Stimulated activated naive B cell treated with anti-CD40 and anti-IgM and Interleukin-4, amounts not matched to agents 10 μg/mL and 1 μg/mL and 100 μg/mL, for 72 hours (primary cell): Measurements from ENCODE around the gene HTR4.

Source experiments
- ATAC-seq, 2 donors: fragments of 150-1000 bp; cut with Tn5 transposase; replicated peaks; 2 replicates each; pipeline ENCODE4 v1.10.0; 2021; ENCODE audit warnings: moderate library complexity in 1 of 2
- DNase-seq: peaks from one replicate; pipeline ENCODE4 v3.0.0; 2021
- H3K27ac Mint-ChIP-seq: one replicate; pipeline ENCODE4 v1.8.0; 2022; ENCODE audit warnings: mild to moderate bottlenecking, mixed read lengths
- H3K27me3 Mint-ChIP-seq, 2 donors: one replicate each; pipeline ENCODE4 v1.8.0; 2022; ENCODE audit warnings: mixed read lengths in 2 of 2
- H3K36me3 Mint-ChIP-seq, 2 donors: one replicate each; pipeline ENCODE4 v1.8.0; 2022; ENCODE audit warnings: mixed read lengths in 2 of 2, mild to moderate bottlenecking in 1 of 2
- H3K4me1 Mint-ChIP-seq, 2 donors: one replicate each; pipeline ENCODE4 v1.8.0; 2022; ENCODE audit warnings: mixed read lengths in 2 of 2, mild to moderate bottlenecking in 1 of 2
- H3K4me3 Mint-ChIP-seq, 2 donors: one replicate each; pipeline ENCODE4 v1.8.0; 2022; ENCODE audit warnings: mild to moderate bottlenecking in 2 of 2, mixed read lengths in 2 of 2, moderate library complexity in 1 of 2
- H3K9me3 Mint-ChIP-seq, 2 donors: one replicate each; pipeline ENCODE4 v1.8.0; 2022; ENCODE audit warnings: mixed read lengths in 2 of 2, mild to moderate bottlenecking in 1 of 2

The HTR4 gene

DNA sequence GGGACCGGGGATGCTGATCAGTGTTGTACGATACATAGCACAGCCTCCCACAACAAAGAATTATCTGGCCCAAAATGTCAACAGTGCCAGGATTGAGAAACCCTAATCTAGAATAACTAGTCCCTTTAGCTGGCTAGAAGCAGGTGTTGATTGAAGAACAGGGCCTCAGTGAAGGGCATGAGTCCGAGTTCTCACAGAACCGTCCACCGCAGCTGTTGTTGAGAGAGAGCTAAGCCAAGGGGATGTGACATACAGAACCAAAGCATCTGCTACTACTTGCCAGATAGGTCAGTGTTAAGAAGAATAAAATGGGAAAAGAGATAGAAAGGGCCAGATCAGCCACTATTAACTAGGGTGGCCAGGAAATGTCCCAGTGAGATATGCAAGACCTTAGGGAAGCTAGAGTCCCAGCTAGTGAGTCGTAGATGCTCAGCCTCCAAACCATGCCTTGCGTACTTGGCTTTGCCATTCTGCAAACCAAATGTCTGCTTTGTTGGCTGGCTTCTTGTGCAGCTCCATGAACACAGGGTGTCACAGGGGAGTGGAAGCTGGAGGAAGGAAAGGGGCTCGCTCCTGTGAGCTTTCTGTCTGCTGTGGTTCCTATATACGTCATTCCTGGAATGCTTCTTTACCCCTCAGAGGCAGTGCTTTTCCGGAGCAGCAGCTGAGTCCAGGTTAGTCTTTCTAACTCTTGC, 201.7 kb downstream of the HTR4 start:
- peaks cover 0 to 1% of the 10 kb centered on the region in 2 donors for H3K4me1 Mint-ChIP-seq
- no peak overlapping the region for H3K4me3 Mint-ChIP-seq
- DNase-seq = no peak
- ATAC-seq = no peak
- no peaks in the 10 kb centered on the region for H3K9me3 Mint-ChIP-seq
- no peaks in the 10 kb centered on the region for H3K36me3 Mint-ChIP-seq
- no peak overlapping the region for H3K27ac Mint-ChIP-seq
- peaks cover 0 to 7% of the 10 kb centered on the region in 2 donors for H3K27me3 Mint-ChIP-seq

DNA sequence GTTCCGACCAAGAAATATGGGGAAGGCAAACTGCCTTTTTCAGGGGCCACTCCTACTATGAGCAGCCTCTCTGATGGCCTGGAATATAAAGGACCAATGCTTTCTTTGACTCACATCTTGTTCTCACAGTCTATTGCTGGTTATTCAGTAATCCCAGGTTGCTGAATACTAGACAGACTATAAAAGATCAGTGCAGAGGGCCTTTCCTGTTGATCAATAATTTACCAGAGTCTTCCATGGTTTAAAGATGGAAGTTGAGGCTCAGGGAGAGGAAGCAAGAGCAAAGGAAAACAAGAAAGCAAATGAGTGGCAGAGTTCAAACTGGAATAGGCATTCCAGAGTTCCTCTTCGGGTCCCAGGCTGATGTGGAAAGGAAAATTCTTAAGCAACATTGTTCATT, 207.7 kb downstream of the HTR4 start:
- no peak for ATAC-seq

GRCh38 chr5:148445578-148445977, 208.7 kb downstream of the HTR4 start:
- Mint-ChIP-seq H3K36me3 (peaks cover 6 to 8% of the 10 kb centered on the region in 2 donors), H3K27me3 (no peaks in the 10 kb centered on the region), H3K4me1 (no peaks in the 10 kb centered on the region), H3K4me3 (no peak overlapping the region), H3K9me3 (no peaks in the 10 kb centered on the region), H3K27ac (no peak overlapping the region)
- ATAC-seq = no peak
- DNase-seq = no peak

More for the DNA sequence above, 207.7 kb downstream of the HTR4 start:
- H3K4me1 Mint-ChIP-seq = no peaks in the 10 kb centered on the region
- H3K27me3 Mint-ChIP-seq = no peaks in the 10 kb centered on the region
- H3K4me3 Mint-ChIP-seq = no peak overlapping the region
- peaks cover 6 to 8% of the 10 kb centered on the region in 2 donors for H3K36me3 Mint-ChIP-seq
- no peak overlapping the region for H3K27ac Mint-ChIP-seq
- no peaks in the 10 kb centered on the region for H3K9me3 Mint-ChIP-seq
- no peak for DNase-seq

- H3K27me3 Mint-ChIP-seq = no peaks in the 10 kb centered on the region
- DNase-seq = peak; percentile 3
- no peaks in the 10 kb centered on the region for H3K9me3 Mint-ChIP-seq
- no peaks in the 10 kb centered on the region for H3K4me1 Mint-ChIP-seq
- H3K27ac Mint-ChIP-seq = no peak overlapping the region
- no peak overlapping the region for H3K4me3 Mint-ChIP-seq
- peaks cover 9 to 10% of the 10 kb centered on the region in 2 donors for H3K36me3 Mint-ChIP-seq
- peak; percentile 70 to 76 for ATAC-seq
Observed at GRCh38 chr5:148443998-148444397, 210.3 kb downstream of the HTR4 start.

DNA sequence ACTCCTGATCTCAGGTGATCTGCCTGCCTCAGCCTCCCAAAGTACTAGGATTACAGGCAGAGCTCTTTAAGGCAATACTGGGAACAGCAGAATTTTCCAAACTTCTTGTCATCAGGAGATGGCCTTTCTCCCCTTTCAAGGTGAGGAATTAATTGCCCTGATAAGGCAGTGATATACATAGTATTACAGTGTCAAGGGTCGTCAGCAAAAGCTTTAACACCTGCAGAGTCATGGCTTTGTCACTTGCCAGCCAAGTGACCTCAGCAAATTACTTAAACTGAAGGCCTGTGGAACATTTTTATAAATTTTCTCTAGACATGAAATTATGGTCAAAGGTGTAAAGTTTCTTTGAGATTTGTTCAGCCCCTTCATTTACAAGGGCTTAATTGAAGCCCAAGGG, 211.1 kb downstream of the HTR4 start:
- Mint-ChIP-seq H3K27ac (no peak overlapping the region), H3K4me3 (no peak overlapping the region), H3K9me3 (no peaks in the 10 kb centered on the region), H3K27me3 (no peaks in the 10 kb centered on the region), H3K4me1 (no peaks in the 10 kb centered on the region), H3K36me3 (peaks cover 10% of the 10 kb centered on the region in 2 donors)
- DNase-seq = no peak
- no peak for ATAC-seq

GRCh38 chr5:148438933-148439332, 215.4 kb downstream of the HTR4 start:
- H3K27me3 Mint-ChIP-seq = no peaks in the 10 kb centered on the region
- peaks cover 11 to 21% of the 10 kb centered on the region in 2 donors for H3K36me3 Mint-ChIP-seq
- H3K4me1 Mint-ChIP-seq = peaks cover 0 to 5% of the 10 kb centered on the region in 2 donors
- DNase-seq (no peak), ATAC-seq (no peak)
- H3K9me3 Mint-ChIP-seq = no peaks in the 10 kb centered on the region
- H3K4me3 Mint-ChIP-seq = no peak overlapping the region
- H3K27ac Mint-ChIP-seq = no peak overlapping the region

DNA sequence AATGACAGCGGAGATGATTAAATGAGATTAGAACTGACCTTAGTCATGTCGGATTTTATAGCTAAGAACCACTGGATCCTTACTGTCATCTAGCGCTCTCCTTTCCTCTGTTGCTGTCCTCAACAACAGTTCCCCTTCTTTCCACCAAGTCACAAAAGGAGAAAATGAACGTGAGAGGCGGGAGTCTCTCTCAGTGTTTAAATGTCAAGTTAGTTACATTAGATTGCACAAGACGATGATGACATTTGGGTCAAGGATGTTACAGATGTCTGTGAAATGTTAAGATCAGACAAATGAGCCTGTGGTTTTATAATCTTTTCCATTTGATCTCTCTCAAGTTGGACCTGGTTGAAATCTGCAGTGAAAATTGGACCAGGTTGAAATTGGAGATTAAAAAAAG, 217.1 kb downstream of the HTR4 start:
- no peak for ATAC-seq
- DNase-seq = no peak
- Mint-ChIP-seq H3K4me3 (no peak overlapping the region), H3K27me3 (no peaks in the 10 kb centered on the region), H3K9me3 (no peaks in the 10 kb centered on the region), H3K36me3 (peaks cover 13 to 27% of the 10 kb centered on the region in 2 donors), H3K27ac (no peak overlapping the region), H3K4me1 (peaks cover 0 to 5% of the 10 kb centered on the region in 2 donors)

DNA sequence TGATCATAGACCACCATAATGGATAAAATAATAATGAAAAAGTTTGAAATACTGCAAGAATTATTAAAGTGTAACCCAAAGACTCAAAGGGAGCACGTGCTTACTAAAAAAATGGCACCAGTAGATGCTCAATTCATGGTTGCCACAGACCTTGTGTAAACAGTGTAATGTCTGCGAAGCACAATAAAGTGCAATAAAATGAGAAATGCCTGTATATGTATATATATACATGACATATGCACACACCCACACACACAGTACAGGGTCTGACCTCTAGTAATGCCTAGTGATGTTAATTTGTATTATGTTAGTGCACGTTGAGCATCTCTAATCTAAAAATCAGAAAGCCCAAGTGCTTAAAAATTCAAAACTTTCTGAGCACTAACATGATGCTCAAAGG, 218.3 kb downstream of the HTR4 start:
- Mint-ChIP-seq H3K27me3 (no peaks in the 10 kb centered on the region), H3K4me1 (peaks cover 0 to 5% of the 10 kb centered on the region in 2 donors), H3K4me3 (no peak overlapping the region), H3K9me3 (no peaks in the 10 kb centered on the region), H3K27ac (no peak overlapping the region), H3K36me3 (peaks cover 10 to 35% of the 10 kb centered on the region in 2 donors)
- ATAC-seq = no peak
- DNase-seq = no peak

- ATAC-seq (no peak), DNase-seq (no peak)
- H3K4me3 Mint-ChIP-seq = no peak overlapping the region
- H3K36me3 Mint-ChIP-seq = peaks cover 14 to 42% of the 10 kb centered on the region in 2 donors
- H3K27ac Mint-ChIP-seq = no peak overlapping the region
- no peaks in the 10 kb centered on the region for H3K9me3 Mint-ChIP-seq
- H3K4me1 Mint-ChIP-seq = peaks cover 0 to 5% of the 10 kb centered on the region in 2 donors
- H3K27me3 Mint-ChIP-seq = no peaks in the 10 kb centered on the region
Observed at GRCh38 chr5:148433826-148434225, 220.5 kb downstream of the HTR4 start.
